ENCODE data around the gene TPCN2.

GRCh38 chr11:69009441-69010211, 39.1 kb upstream of the TPCN2 start:
- TF ChIP-seq CTCF (IDR thresholded peaks at IDR 0.05; ENCODE audit: insufficient read depth, low read depth, low read length) (no peak), EZH2 (IDR thresholded peaks at IDR 0.05; ENCODE audit: insufficient read depth, low read length) (no peak)
